Measurements from ENCODE around the gene WFIKKN1.

GRCh38 chr16:625117-625976 lies 5.4 kb upstream of the WFIKKN1 start:
- TF ChIP-seq POLR2A (IDR thresholded peaks at IDR 0.05; ENCODE audit: low read length) (no peak), GATA1 (IDR thresholded peaks at IDR 0.05; ENCODE audit: low read depth, low read length) (no peak)
